ENCODE results near the gene PREB. TPM values are rescaled to one million over a fixed set of nuclear protein-coding genes. Genes with fewer than 3 reads are reported as not detected.

The PREB gene
- total and polyA plus RNA-seq, 2 donors (not counting 3 experiments of a cell fraction or from before 2014, with no cell fraction given): 47.2 to 73.3 TPM

- Histone ChIP-seq H3K27me3 (ENCODE audit: control insufficient read depth in 2 of 2, insufficient read depth in 2 of 2, low read length in 2 of 2) (peaks cover 0 to 1% of the 10 kb centered on the region in 2 experiments), H3K36me3 (ENCODE audit: control insufficient read depth in 2 of 2, extremely low read depth in 1 of 2, insufficient read depth in 2 of 2, low read length in 2 of 2) (no peaks in the 10 kb centered on the region), H3K9me1 (replicated peaks; ENCODE audit: control insufficient read depth, extremely low read depth, insufficient read depth, low read length) (no peaks in the 10 kb centered on the region), H3K4me2 (ENCODE audit: insufficient read depth, low read length) (no peak overlapping the region), H3K4me3 (replicated peaks in 1 of 3; ENCODE audit: insufficient read depth in 1 of 3, low read depth in 1 of 3, low read length in 3 of 3) (no peak overlapping the region), H4K20me1 (replicated peaks; ENCODE audit: control insufficient read depth, extremely low read depth, insufficient read depth, low read length) (no peaks in the 10 kb centered on the region), H3K79me2 (ENCODE audit: control insufficient read depth, insufficient read depth, low read length) (no peaks in the 10 kb centered on the region), H3K4me1 (ENCODE audit: control insufficient read depth, extremely low read depth, insufficient read depth, low read length) (no peaks in the 10 kb centered on the region), H3K9me3 (replicated peaks; ENCODE audit: control insufficient read depth, insufficient read depth, low read length) (no peaks in the 10 kb centered on the region), H3K27ac (ENCODE audit: insufficient read depth, low read depth, low read length) (no peak overlapping the region), H3K9ac (replicated peaks; ENCODE audit: extremely low read depth, insufficient read depth, low read length) (no peak overlapping the region), H2AFZ (ENCODE audit: low read depth, low read length) (no peak overlapping the region)
- FAIRE-seq (no peak), DNase-seq (ENCODE audit: low read depth, low spot score) (no peak)
- ChIA-PET POLR2A (interaction anchor here (0.6 kb wide), 1 partner anchor 10 kb away, joined by 3 read pairs; no protein-coding TSS in a partner anchor), CTCF (interaction anchor here (1.1 to 2.4 kb wide), 3 partner anchors 15 to 129 kb away, joined by 3 to 17 read pairs (median 3); no protein-coding TSS in a partner anchor)
- TF ChIP-seq JUN (IDR thresholded peaks at IDR 0.05; ENCODE audit: borderline replicate concordance, insufficient read depth, insufficient read length, low read depth) (no peak), MAX (IDR thresholded peaks at IDR 0.05; ENCODE audit: insufficient read depth, insufficient read length) (no peak)
- dilution Hi-C loops (cut with MboI; ENCODE audit: extremely low pct_ligation_motif_present, low sequenced_read_pairs): no loop called here
- no TSS peak for BruUV-seq (replicated peaks)
- intact Hi-C loops (cut with micrococcal nuclease): loop anchor here (10.0 kb wide), 1 partner anchor 166 kb away; no protein-coding TSS in a partner anchor
Measured at GRCh38 chr2:27150639-27151230, 16.3 kb upstream of the PREB start.

- no peak overlapping the region for H3K4me3 ChIP-seq (replicated peaks in 1 of 3; ENCODE audit: insufficient read depth in 1 of 3, low read depth in 1 of 3, low read length in 3 of 3)
- H3K79me2 ChIP-seq (ENCODE audit: control insufficient read depth, insufficient read depth, low read length): no peaks in the 10 kb centered on the region
- DNase-seq (ENCODE audit: low read depth, low spot score) (no peak), FAIRE-seq (no peak)
- BruUV-seq (replicated peaks): no TSS peak
- ChIA-PET CTCF (interaction anchor here (1.0 to 2.4 kb wide), 2 partner anchors 20 to 25 kb away, joined by 3 to 17 read pairs; no protein-coding TSS in a partner anchor), POLR2A (no interaction called here)
- H3K9me3 ChIP-seq (replicated peaks; ENCODE audit: control insufficient read depth, insufficient read depth, low read length): no peaks in the 10 kb centered on the region
- H3K36me3 ChIP-seq (ENCODE audit: control insufficient read depth in 2 of 2, extremely low read depth in 1 of 2, insufficient read depth in 2 of 2, low read length in 2 of 2): no peaks in the 10 kb centered on the region
- intact Hi-C loops (cut with micrococcal nuclease) (loop anchor here (10.0 kb wide), 1 partner anchor 165 kb away; no protein-coding TSS in a partner anchor), dilution Hi-C loops (cut with MboI; ENCODE audit: extremely low pct_ligation_motif_present, low sequenced_read_pairs) (no loop called here)
- H3K9ac ChIP-seq (replicated peaks; ENCODE audit: extremely low read depth, insufficient read depth, low read length): no peak overlapping the region
- no peaks in the 10 kb centered on the region for H4K20me1 ChIP-seq (replicated peaks; ENCODE audit: control insufficient read depth, extremely low read depth, insufficient read depth, low read length)
- no peak overlapping the region for H2AFZ ChIP-seq (ENCODE audit: low read depth, low read length)
- no peak overlapping the region for H3K4me2 ChIP-seq (ENCODE audit: insufficient read depth, low read length)
- peaks cover 0 to 1% of the 10 kb centered on the region in 2 experiments for H3K27me3 ChIP-seq (ENCODE audit: control insufficient read depth in 2 of 2, insufficient read depth in 2 of 2, low read length in 2 of 2)
- no peak overlapping the region for H3K27ac ChIP-seq (ENCODE audit: insufficient read depth, low read depth, low read length)
- TF ChIP-seq POLR2AphosphoS5 (IDR thresholded peaks at IDR 0.05; ENCODE audit: insufficient read depth, low read depth, low read length) (no peak), MAX (IDR thresholded peaks at IDR 0.05; ENCODE audit: insufficient read depth, insufficient read length) (no peak), FOS (IDR thresholded peaks at IDR 0.05; ENCODE audit: borderline replicate concordance, insufficient read depth, low read length) (no peak), GATA2 (IDR thresholded peaks at IDR 0.05; ENCODE audit: insufficient read depth, insufficient read length, low read depth, low read length) (no peak), CTCF (IDR thresholded peaks at IDR 0.05; ENCODE audit: extremely low read depth in 1 of 2, insufficient read depth in 1 of 2, low read depth in 1 of 2, low read length in 2 of 2) (no peak), MYC (IDR thresholded peaks at IDR 0.05; ENCODE audit: low read depth, low read length) (no peak), EZH2 (IDR thresholded peaks at IDR 0.05; ENCODE audit: borderline replicate concordance, low read depth, low read length, severe bottlenecking) (no peak), JUN (IDR thresholded peaks at IDR 0.05; ENCODE audit: borderline replicate concordance, insufficient read depth, insufficient read length, low read depth) (no peak), POLR2A (IDR thresholded peaks at IDR 0.05; ENCODE audit: low read depth, low read length) (no peak)
- H3K9me1 ChIP-seq (replicated peaks; ENCODE audit: control insufficient read depth, extremely low read depth, insufficient read depth, low read length): no peaks in the 10 kb centered on the region
- H3K4me1 ChIP-seq (ENCODE audit: control insufficient read depth, extremely low read depth, insufficient read depth, low read length): no peaks in the 10 kb centered on the region
Measured at GRCh38 chr2:27149570-27150405, 15.4 kb upstream of the PREB start.
